Transverse colon (tissue), 4 donors: Measurements from ENCODE around the gene WNT9A. TPM values are rescaled to one million over a fixed set of nuclear protein-coding genes. Genes with fewer than 3 reads are reported as not detected.

Experiments used
- DNase-seq: peaks from one replicate; pipeline ENCODE4 v3.0.0-alpha.2; 2019
- H3K27ac ChIP-seq, 4 donors: fragments of 200-600 bp; sonication (generic); 2 replicates each; pipeline ENCODE4 v1.5.1; 2016 to 2018; ENCODE audit warnings: inconsistent platforms in 4 of 4
- H3K27me3 ChIP-seq: fragments of 200-600 bp; sonication (generic); 2 replicates; pipeline ENCODE4 v1.5.1; 2017; ENCODE audit warnings: inconsistent platforms
- H3K36me3 ChIP-seq, 4 donors: fragments of 200-600 bp; sonication (generic); 2 replicates each; pipeline ENCODE4 v1.5.1; 2017 to 2019; ENCODE audit warnings: inconsistent platforms in 4 of 4
- H3K4me1 ChIP-seq, 4 donors: fragments of 200-600 bp; sonication (generic); 2 replicates each; pipeline ENCODE4 v1.5.1; 2017 to 2020; ENCODE audit warnings: inconsistent platforms in 4 of 4
- H3K4me3 ChIP-seq, 4 donors: fragments of 200-600 bp; sonication (generic); 1 replicate in 1 of 4; 2 replicates in 3 of 4; pipeline versions ENCODE4 v1.5.1 to v1.6.1; 2017 to 2019; ENCODE audit warnings: inconsistent platforms in 4 of 4
- H3K9me3 ChIP-seq, 2 donors: fragments of 200-600 bp; sonication (generic); 2 replicates each; pipeline ENCODE4 v1.5.1; 2017 to 2019; ENCODE audit warnings: inconsistent platforms in 2 of 2
- EP300 ChIP-seq: sonication (generic); formaldehyde crosslinking; IDR thresholded peaks from one replicate; pipeline ENCODE4 v1.6.1; 2017; ENCODE audit warnings: antibody characterized with exemption, low read depth
- POLR2A ChIP-seq: fragments of 450-650 bp; IDR thresholded peaks from one replicate; pipeline ENCODE4 v1.6.1; 2016; ENCODE audit warnings: antibody characterized with exemption, mild to moderate bottlenecking, moderate library complexity
- POLR2AphosphoS5 ChIP-seq, 3 donors: sonication (generic); formaldehyde crosslinking; IDR thresholded peaks; one replicate each; pipeline ENCODE4 v1.6.1; 2016; ENCODE audit warnings: antibody characterized with exemption in 3 of 3
- WGBS, 2 donors: methylation state at CpG; one replicate each; pipeline ENCODE4 v1.1.5; 2018; ENCODE audit warnings: low coverage in 1 of 2; 5-methylcytosine and 5-hydroxymethylcytosine counted together
- in situ Hi-C, 4 donors: fragments of 200-750 bp; cut with MboI; loops; one replicate each; pipeline versions ENCODE4 v1.15.0 to v1.15.1; 2017; ENCODE audit warnings: low sequenced_read_pairs in 3 of 4, low pct_ligation_motif_present in 1 of 4, low pct_unique_long_range_greater_than_20kb in 1 of 4
- intact Hi-C: fragments of 100-400 bp; cut with DNase I; formaldehyde crosslinking; loops from one replicate; pipeline ENCODE4 v1.15.1; 2023; ENCODE audit warnings: low total_unique reads
- total RNA-seq, 4 donors: library from RNA; depleted of rRNA; stranded (reverse); fragments of >200 nt; gene quantifications; one replicate each; pipeline ENCODE4 v1.1.0, GENCODE V29; 2016
- TF ChIP-seq, protein P1 (sequence below), 5 experiments: fragments of 200-600 bp in 3 of 5; fragments of 450-650 bp in 2 of 5; sonication (generic) in 3 of 5; IDR thresholded peaks; 1 replicate in 2 of 5; 2 replicates in 3 of 5; pipeline ENCODE4 v1.5.1; 2016 to 2017; ENCODE audit warnings: antibody characterized with exemption in 5 of 5, inconsistent platforms in 3 of 5, mild to moderate bottlenecking in 2 of 5, moderate library complexity in 1 of 5

Gene WNT9A
- total RNA-seq, 4 donors from 2014 or later = 1.2 to 4.0 (median 1.8) TPM

DNA sequence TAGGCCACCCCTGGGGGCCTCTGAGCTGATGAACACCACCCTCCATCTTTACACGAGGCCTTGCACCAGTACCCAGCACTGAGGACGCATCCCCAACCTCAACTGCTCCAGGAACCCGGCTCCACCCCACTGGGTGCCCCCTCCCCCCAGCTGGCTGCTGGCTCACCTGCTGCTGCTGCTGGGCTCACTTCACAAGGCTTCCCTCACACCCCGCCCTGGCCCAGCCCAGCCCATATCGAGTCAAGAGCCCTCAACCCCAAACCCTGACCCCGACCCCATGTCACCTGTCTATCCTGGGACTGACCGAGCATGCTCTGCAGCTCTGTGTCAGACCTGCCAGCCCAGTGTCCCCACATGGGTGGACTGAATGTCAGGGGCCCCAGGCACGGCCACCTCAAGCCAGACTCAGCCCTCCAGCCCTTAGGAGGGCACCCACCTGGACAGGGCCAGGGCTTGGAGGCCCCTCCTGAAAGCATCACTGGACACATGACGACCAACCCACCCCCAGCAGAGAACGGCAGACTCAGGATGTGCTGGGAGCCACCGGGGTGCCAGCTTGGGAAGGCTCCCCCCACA is 21.4 kb downstream of the WNT9A start:
- WGBS, 2 donors = 81% methylated on average over 11 of the region's 11 CpGs; no CpG with 5 or more reads in 1 of the 2 donors
- Histone ChIP-seq H3K27ac (no peak overlapping the region), H3K9me3 (no peaks in the 10 kb centered on the region), H3K4me1 (no peaks in the 10 kb centered on the region), H3K36me3 (no peaks in the 10 kb centered on the region), H3K4me3 (no peak overlapping the region), H3K27me3 (no peaks in the 10 kb centered on the region)
- in situ Hi-C loops (loop anchor here in 1 of 4 donors (25.0 kb wide), 1 partner anchor 164 kb away; no protein-coding TSS in a partner anchor), intact Hi-C loops (no loop called here)
- no peak for TF ChIP-seq POLR2AphosphoS5 (IDR thresholded peaks at IDR 0.05)
- TF ChIP-seq POLR2A = no peak
- TF ChIP-seq EP300 = no peak
- TF ChIP-seq, protein P1, sequence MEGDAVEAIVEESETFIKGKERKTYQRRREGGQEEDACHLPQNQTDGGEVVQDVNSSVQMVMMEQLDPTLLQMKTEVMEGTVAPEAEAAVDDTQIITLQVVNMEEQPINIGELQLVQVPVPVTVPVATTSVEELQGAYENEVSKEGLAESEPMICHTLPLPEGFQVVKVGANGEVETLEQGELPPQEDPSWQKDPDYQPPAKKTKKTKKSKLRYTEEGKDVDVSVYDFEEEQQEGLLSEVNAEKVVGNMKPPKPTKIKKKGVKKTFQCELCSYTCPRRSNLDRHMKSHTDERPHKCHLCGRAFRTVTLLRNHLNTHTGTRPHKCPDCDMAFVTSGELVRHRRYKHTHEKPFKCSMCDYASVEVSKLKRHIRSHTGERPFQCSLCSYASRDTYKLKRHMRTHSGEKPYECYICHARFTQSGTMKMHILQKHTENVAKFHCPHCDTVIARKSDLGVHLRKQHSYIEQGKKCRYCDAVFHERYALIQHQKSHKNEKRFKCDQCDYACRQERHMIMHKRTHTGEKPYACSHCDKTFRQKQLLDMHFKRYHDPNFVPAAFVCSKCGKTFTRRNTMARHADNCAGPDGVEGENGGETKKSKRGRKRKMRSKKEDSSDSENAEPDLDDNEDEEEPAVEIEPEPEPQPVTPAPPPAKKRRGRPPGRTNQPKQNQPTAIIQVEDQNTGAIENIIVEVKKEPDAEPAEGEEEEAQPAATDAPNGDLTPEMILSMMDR (IDR thresholded peaks at IDR 0.05) = no peak
- no peak for DNase-seq

DNA sequence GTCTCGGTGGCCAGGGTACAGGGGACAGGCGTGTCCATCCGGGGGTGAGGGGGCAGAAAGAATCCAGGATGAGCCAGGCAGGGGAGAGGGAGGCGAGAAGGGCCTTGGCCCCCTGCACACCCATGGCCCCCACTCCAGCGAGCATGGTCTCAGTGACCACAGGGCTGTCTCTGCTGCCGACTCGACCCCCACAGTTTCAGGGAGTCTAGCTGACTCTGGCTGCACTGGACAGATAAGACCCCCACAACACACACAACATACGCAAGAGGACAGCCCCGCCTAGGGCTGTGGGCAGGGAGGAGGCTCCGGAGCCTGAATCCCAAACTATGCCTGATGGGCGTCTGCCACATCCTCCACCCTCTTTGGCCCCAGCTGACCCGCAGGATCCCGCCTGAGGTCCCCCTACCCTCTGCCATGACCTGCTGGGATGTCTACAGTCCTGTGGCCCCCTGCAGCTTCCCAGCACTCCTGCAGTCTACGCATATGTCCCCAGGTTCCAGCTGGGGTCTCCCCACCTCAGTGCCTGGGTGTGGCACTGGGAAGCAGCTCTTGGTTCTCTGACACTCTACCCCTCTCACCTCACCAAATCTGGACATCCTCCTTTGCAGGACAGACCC is 22.0 kb downstream of the WNT9A start:
- intact Hi-C loops = no loop called here

DNA sequence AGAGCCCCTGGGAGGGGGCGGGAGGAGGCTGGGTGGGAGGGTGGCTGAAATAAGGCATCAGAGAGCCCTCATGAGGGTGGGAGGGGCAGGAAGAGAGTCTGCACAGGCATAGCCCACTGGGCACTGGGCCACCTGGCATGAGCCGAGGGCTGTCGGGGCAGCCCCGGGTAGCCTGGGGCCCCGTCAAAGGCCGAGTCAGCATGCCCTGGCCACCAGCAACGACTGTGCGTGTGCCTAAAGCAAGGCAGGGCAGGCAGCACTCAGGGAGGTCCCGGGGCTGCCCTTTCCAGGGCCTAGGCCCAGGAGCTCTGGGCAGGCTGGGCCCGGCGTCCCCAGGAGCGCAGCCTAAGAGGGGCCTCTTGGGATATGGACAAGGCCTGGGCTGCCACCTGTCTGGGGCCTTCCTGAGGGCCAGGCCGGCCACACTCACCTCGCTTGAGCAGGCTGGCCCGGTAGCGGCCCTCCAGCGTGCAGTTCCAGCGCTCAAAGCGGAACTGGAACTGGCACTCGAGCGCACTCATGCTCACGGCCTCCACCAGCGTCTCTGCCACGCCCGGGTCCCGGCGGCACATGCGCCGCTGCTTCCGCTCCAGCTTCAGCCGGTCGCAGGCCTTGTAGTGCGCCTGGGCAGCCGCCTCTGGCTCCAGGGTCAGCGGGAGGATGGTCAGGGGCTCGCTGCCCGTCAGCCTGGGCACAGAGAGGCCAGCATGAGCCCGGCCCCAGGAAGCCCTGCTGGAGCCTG is 22.7 kb downstream of the WNT9A start:
- Histone ChIP-seq H3K9me3 (no peaks in the 10 kb centered on the region), H3K36me3 (no peaks in the 10 kb centered on the region), H3K4me1 (no peaks in the 10 kb centered on the region), H3K4me3 (no peak overlapping the region), H3K27ac (no peak overlapping the region), H3K27me3 (no peaks in the 10 kb centered on the region)
- no peak for DNase-seq
- WGBS, 2 donors = 85% methylated on average over 25 of the region's 38 CpGs; no CpG with 5 or more reads in 1 of the 2 donors
- TF ChIP-seq EP300 (no peak), POLR2AphosphoS5 (IDR thresholded peaks at IDR 0.05) (no peak), POLR2A (no peak)
- TF ChIP-seq, protein P1 (IDR thresholded peaks at IDR 0.05) = no peak
- intact Hi-C loops (no loop called here), in situ Hi-C loops (loop anchor here in 1 of 4 donors (25.0 kb wide), 1 partner anchor 163 kb away; no protein-coding TSS in a partner anchor)

More for the DNA sequence above, 22.0 kb downstream of the WNT9A start:
- Histone ChIP-seq H3K27me3 (no peaks in the 10 kb centered on the region), H3K4me1 (no peaks in the 10 kb centered on the region), H3K36me3 (no peaks in the 10 kb centered on the region), H3K9me3 (no peaks in the 10 kb centered on the region), H3K4me3 (no peak overlapping the region), H3K27ac (no peak overlapping the region)
- in situ Hi-C loops = loop anchor here in 1 of 4 donors (25.0 kb wide), 1 partner anchor 163 kb away; no protein-coding TSS in a partner anchor
- no peak for TF ChIP-seq POLR2A
- TF ChIP-seq POLR2AphosphoS5 (IDR thresholded peaks at IDR 0.05) = no peak
- TF ChIP-seq, protein P1 (IDR thresholded peaks at IDR 0.05) = no peak
- TF ChIP-seq EP300 = no peak
- DNase-seq = no peak
- 86% methylated on average over 14 of the region's 14 CpGs; no CpG with 5 or more reads in 1 of the 2 donors for WGBS, 2 donors

DNA sequence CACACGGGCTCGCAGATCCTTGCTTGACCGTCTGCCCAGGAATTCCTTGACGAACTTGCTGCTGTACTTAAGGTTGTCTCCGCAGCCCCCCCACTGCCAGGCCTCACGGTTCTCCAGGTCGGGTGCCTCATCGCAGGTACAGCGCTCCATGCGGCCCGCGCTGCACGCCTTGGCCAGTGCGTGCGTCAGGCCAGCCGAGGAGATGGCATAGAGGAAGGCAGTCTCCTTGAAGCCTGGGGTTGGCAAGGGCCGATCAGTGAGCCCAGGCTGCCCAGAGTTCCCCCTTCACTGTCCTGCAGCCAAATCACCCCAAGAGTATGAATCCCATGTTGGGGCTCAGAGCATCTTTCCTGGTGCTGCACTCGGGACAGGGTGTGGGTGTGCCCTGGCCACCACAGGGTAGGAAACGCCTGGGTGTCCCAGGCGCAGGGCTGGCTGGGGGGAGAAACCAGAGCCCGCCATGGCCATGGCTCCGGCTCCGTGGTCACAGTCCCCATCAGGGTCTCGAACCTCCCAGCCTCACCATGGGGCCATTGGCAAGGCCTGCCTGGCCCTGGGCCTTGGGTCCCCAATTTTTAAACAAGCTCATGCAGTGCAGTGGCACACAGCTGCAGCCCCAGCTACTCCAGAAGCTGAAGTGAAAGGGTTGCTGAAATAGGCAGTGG is 23.4 kb downstream of the WNT9A start:
- TF ChIP-seq POLR2AphosphoS5 (IDR thresholded peaks at IDR 0.05) (no peak), EP300 (no peak), POLR2A (no peak)
- TF ChIP-seq, protein P1 (IDR thresholded peaks at IDR 0.05) = no peak

More for the DNA sequence above, 23.4 kb downstream of the WNT9A start:
- Histone ChIP-seq H3K27ac (no peak overlapping the region), H3K36me3 (no peaks in the 10 kb centered on the region), H3K4me3 (no peak overlapping the region), H3K4me1 (no peaks in the 10 kb centered on the region), H3K9me3 (no peaks in the 10 kb centered on the region), H3K27me3 (no peaks in the 10 kb centered on the region)
- 91% methylated on average over 24 of the region's 24 CpGs; no CpG with 5 or more reads in 1 of the 2 donors for WGBS, 2 donors
- in situ Hi-C loops = no loop called here
- DNase-seq = no peak
- intact Hi-C loops = no loop called here
